H9 (cell line): ENCODE results near the gene TRAF3. TPM values are rescaled to one million over a fixed set of nuclear protein-coding genes. Genes with fewer than 3 reads are reported as not detected.

Experiments used
- DNase-seq: peaks from one replicate; pipeline ENCODE4 v3.0.0-alpha.2; 2017
- H2AFZ ChIP-seq: one replicate; pipeline ENCODE4 v1.6.1; 2013; ENCODE audit warnings: mild to moderate bottlenecking, low read length, control low read depth, moderate library complexity
- H2AK5ac ChIP-seq: 2 replicates; pipeline ENCODE4 v1.6.1; 2013; ENCODE audit warnings: low read length, control low read depth, mixed read lengths; ENCODE audit not compliant: insufficient read length
- H2BK120ac ChIP-seq: one replicate; pipeline ENCODE4 v1.6.1; 2013; ENCODE audit warnings: low read depth, mild to moderate bottlenecking, low read length, control low read depth, inconsistent platforms; ENCODE audit not compliant: poor library complexity, severe bottlenecking
- H2BK12ac ChIP-seq: 2 replicates; pipeline ENCODE4 v1.6.1; 2013; ENCODE audit warnings: low read length, control low read depth, mixed read lengths, low read depth; ENCODE audit not compliant: insufficient read length
- H2BK15ac ChIP-seq: 2 replicates; pipeline ENCODE4 v1.6.1; 2013; ENCODE audit warnings: low read depth, low read length, control low read depth
- H2BK20ac ChIP-seq: one replicate; pipeline ENCODE4 v1.6.1; 2013; ENCODE audit warnings: low read depth, mild to moderate bottlenecking, low read length, control low read depth, inconsistent platforms; ENCODE audit not compliant: poor library complexity, severe bottlenecking
- H2BK5ac ChIP-seq: 2 replicates; pipeline ENCODE4 v1.6.1; 2013; ENCODE audit warnings: low read length, control low read depth, mixed read lengths; ENCODE audit not compliant: insufficient read length
- H3K14ac ChIP-seq: 2 replicates; pipeline ENCODE4 v1.6.1; 2013; ENCODE audit warnings: low read length, control low read depth; ENCODE audit not compliant: insufficient read depth
- H3K18ac ChIP-seq: 2 replicates; pipeline ENCODE4 v1.6.1; 2013; ENCODE audit warnings: low read depth, mild to moderate bottlenecking, mixed read lengths, low read length, control low read depth; ENCODE audit not compliant: insufficient read length
- H3K23ac ChIP-seq: 2 replicates; pipeline ENCODE4 v1.6.1; 2013; ENCODE audit warnings: low read length, control low read depth, mixed read lengths, low read depth; ENCODE audit not compliant: insufficient read length
- H3K23me2 ChIP-seq: 2 replicates; pipeline ENCODE4 v1.6.1; 2013; ENCODE audit warnings: low read depth, mild to moderate bottlenecking, mixed read lengths, low read length, control low read depth; ENCODE audit not compliant: insufficient read length, poor library complexity, severe bottlenecking
- H3K27ac ChIP-seq: 2 replicates; pipeline ENCODE4 v1.5.1; 2013; ENCODE audit warnings: low read length, control low read depth, mixed read lengths, low read depth; ENCODE audit not compliant: insufficient read length
- H3K27me3 ChIP-seq: 2 replicates; pipeline ENCODE4 v1.6.1; 2013; ENCODE audit warnings: low read length, control low read depth, inconsistent platforms; ENCODE audit not compliant: insufficient read depth
- H3K4ac ChIP-seq: 2 replicates; pipeline ENCODE4 v1.6.1; 2013; ENCODE audit warnings: low read depth, mild to moderate bottlenecking, control low read depth, inconsistent platforms, low read length, moderate library complexity
- H3K4me1 ChIP-seq: 2 replicates; pipeline ENCODE4 v1.6.1; 2013; ENCODE audit warnings: low read length, control low read depth, inconsistent platforms; ENCODE audit not compliant: insufficient read depth
- H3K4me2 ChIP-seq: 2 replicates; pipeline ENCODE4 v1.6.1; 2013; ENCODE audit warnings: low read length, control low read depth, mixed read lengths; ENCODE audit not compliant: insufficient read length, insufficient read depth
- H3K56ac ChIP-seq: 2 replicates; pipeline ENCODE4 v1.6.1; 2013; ENCODE audit warnings: low read depth, mild to moderate bottlenecking, mixed read lengths, low read length, control low read depth; ENCODE audit not compliant: insufficient read length
- H3K79me1 ChIP-seq: 2 replicates; pipeline ENCODE4 v1.6.1; 2013; ENCODE audit warnings: low read depth, mild to moderate bottlenecking, moderate library complexity, low read length, control low read depth, inconsistent platforms; ENCODE audit not compliant: insufficient read depth, poor library complexity, severe bottlenecking
- H3K79me2 ChIP-seq: 2 replicates; pipeline ENCODE4 v1.6.1; 2013; ENCODE audit warnings: low read length, control low read depth, inconsistent platforms; ENCODE audit not compliant: insufficient read depth
- H3K9ac ChIP-seq: 2 replicates; pipeline ENCODE4 v1.6.1; 2013; ENCODE audit warnings: low read length, control low read depth, mixed read lengths; ENCODE audit not compliant: insufficient read length; ENCODE audit errors: extremely low read depth
- H3K9me3 ChIP-seq: one replicate; pipeline ENCODE4 v1.6.1; 2013; ENCODE audit warnings: low read depth, low read length, inconsistent platforms; ENCODE audit not compliant: control insufficient read depth
- H3T11ph ChIP-seq: one replicate; pipeline ENCODE4 v1.6.1; 2013; ENCODE audit warnings: mild to moderate bottlenecking, low read length, control low read depth, inconsistent platforms
- H4K20me1 ChIP-seq: one replicate; pipeline ENCODE4 v1.6.1; 2013; ENCODE audit not compliant: control insufficient read depth, insufficient read length, insufficient read depth
- H4K5ac ChIP-seq: 2 replicates; pipeline ENCODE4 v1.6.1; 2013; ENCODE audit warnings: low read depth, mild to moderate bottlenecking, mixed read lengths, low read length, control low read depth; ENCODE audit not compliant: insufficient read length
- H4K8ac ChIP-seq: replicated peaks from 2 replicates; pipeline ENCODE4 v1.6.1; 2013; ENCODE audit warnings: low read length, control low read depth, mixed read lengths, low read depth; ENCODE audit not compliant: insufficient read length
- H4K91ac ChIP-seq: 2 replicates; pipeline ENCODE4 v1.6.1; 2013; ENCODE audit warnings: low read depth, mild to moderate bottlenecking, moderate library complexity, mixed read lengths, low read length, control low read depth; ENCODE audit not compliant: insufficient read length
- H3K27ac Mint-ChIP-seq, 3 experiments: 2 replicates in 2 of 3; 3 replicates in 1 of 3; pipeline ENCODE4 v1.8.0; 2020 to 2021; ENCODE audit warnings: mixed read lengths in 3 of 3, mild to moderate bottlenecking in 1 of 3, moderate library complexity in 1 of 3
- H3K27me3 Mint-ChIP-seq: 2 replicates; pipeline ENCODE4 v1.8.0; 2021; ENCODE audit warnings: low read depth, mild to moderate bottlenecking, moderate library complexity, mixed read lengths
- H3K36me3 Mint-ChIP-seq, 3 experiments: 2 replicates in 2 of 3; 3 replicates in 1 of 3; pipeline ENCODE4 v1.8.0; 2020 to 2021; ENCODE audit warnings: low read depth in 3 of 3, mixed read lengths in 3 of 3; ENCODE audit not compliant: insufficient read depth in 1 of 3
- H3K4me1 Mint-ChIP-seq, 2 experiments: 2 replicates each; pipeline ENCODE4 v1.8.0; 2020; ENCODE audit warnings: mixed read lengths in 2 of 2
- H3K4me3 Mint-ChIP-seq, 2 experiments: 2 replicates in 1 of 2; 3 replicates in 1 of 2; pipeline ENCODE4 v1.8.0; 2020 to 2021; ENCODE audit warnings: mild to moderate bottlenecking in 2 of 2, mixed read lengths in 2 of 2, moderate library complexity in 1 of 2
- H3K9me3 Mint-ChIP-seq, 2 experiments: 2 replicates in 1 of 2; 3 replicates in 1 of 2; pipeline ENCODE4 v1.8.0; 2020; ENCODE audit warnings: mild to moderate bottlenecking in 2 of 2, mixed read lengths in 2 of 2, moderate library complexity in 1 of 2
- CTCF ChIP-seq: fragments of 200-600 bp; sonication (generic); conservative IDR thresholded peaks from 3 replicates; pipeline ENCODE4 v1.8.0; 2021; ENCODE audit warnings: antibody characterized with exemption, mild to moderate bottlenecking
- WGBS: extraction: QIAGEN DNeasy Blood & Tissue Kit; methylation state at CpG from one replicate; pipeline ENCODE4 v1.1.7; 2013; ENCODE audit warnings: missing lambda C conversion rate, low lambda C conversion rate, mixed read lengths; ENCODE audit not compliant: insufficient read length; ENCODE audit errors: extremely low coverage; 5-methylcytosine and 5-hydroxymethylcytosine counted together
- total RNA-seq: library from RNA; stranded (reverse); gene quantifications from 2 replicates; pipeline ENCODE4 v1.2.1, GENCODE V29; 2021

Gene TRAF3
- total RNA-seq, 1 experiment from 2014 or later = 9.6 TPM

DNA sequence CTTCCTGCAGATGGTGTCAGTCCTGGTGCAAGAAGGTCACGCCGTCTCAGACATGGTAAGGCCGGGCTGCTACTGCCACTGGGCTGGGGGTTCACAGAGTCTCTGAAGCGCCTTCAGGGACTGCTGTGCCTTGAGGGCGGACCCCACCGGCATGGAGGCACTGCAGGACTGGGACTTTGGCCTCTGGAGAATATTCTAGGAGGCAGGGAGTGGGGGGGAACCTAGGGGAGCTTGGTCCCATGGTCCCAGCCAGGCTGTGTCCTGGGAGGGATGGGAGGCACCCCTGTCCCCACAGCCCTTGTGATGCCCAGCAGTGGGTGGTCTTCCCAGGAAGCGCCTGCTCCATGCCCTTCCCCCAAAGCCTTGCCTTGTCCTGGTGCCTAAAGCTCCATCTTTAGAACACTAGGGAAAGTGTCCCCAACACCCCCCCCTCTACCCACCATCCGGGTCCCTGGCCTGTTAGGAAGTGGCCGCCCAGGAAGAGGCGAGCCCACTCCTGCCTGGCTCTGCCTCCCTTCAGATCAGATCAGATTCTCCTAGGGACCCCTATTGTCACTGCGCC is 146.8 kb downstream of the TRAF3 start:
- TF ChIP-seq CTCF = no peak
- Mint-ChIP-seq H3K9me3 (no peaks in the 10 kb centered on the region; a peak in 1 of 5 replicates), H3K4me3 (no peak overlapping the region), H3K27me3 (peaks cover 34% of the 10 kb centered on the region), H3K4me1 (peaks cover 13 to 19% of the 10 kb centered on the region in 2 experiments), H3K36me3 (no peaks in the 10 kb centered on the region), H3K27ac (no peak overlapping the region)
- no peak for DNase-seq
- Histone ChIP-seq H2BK120ac (no peak overlapping the region), H4K20me1 (no peaks in the 10 kb centered on the region), H3K27me3 (peaks cover 27% of the 10 kb centered on the region), H3K27ac (no peak overlapping the region), H3K14ac (no peak overlapping the region; the same call in 1 of the 2 replicates), H2BK5ac (no peak overlapping the region), H3K23ac (no peak overlapping the region), H3K9ac (no peak overlapping the region), H2BK15ac (no peak overlapping the region), H4K5ac (no peak overlapping the region), H2AFZ (no peak overlapping the region), H4K91ac (no peak overlapping the region), H3K79me1 (no peaks in the 10 kb centered on the region), H4K8ac (no peak overlapping the region), H3K4me1 (no peaks in the 10 kb centered on the region), H3K56ac (no peak overlapping the region), H2BK12ac (no peak overlapping the region), H3K4me2 (peak overlapping the region; percentile 70), H3T11ph (no peak overlapping the region), H3K4ac (no peak overlapping the region), H3K9me3 (no peaks in the 10 kb centered on the region), H2AK5ac (no peak overlapping the region), H3K23me2 (peaks cover 15% of the 10 kb centered on the region), H2BK20ac (no peak overlapping the region), H3K79me2 (no peaks in the 10 kb centered on the region), H3K18ac (no peak overlapping the region)
- no CpG with 5 or more reads among the region's 11 CpGs for WGBS
